ENCODE measurements around the gene TBC1D17. TPM values are rescaled to one million over a fixed set of nuclear protein-coding genes. Genes with fewer than 3 reads are reported as not detected.

Gene TBC1D17
- total RNA-seq, 1 experiment from 2014 or later: 62.3 TPM

DNA sequence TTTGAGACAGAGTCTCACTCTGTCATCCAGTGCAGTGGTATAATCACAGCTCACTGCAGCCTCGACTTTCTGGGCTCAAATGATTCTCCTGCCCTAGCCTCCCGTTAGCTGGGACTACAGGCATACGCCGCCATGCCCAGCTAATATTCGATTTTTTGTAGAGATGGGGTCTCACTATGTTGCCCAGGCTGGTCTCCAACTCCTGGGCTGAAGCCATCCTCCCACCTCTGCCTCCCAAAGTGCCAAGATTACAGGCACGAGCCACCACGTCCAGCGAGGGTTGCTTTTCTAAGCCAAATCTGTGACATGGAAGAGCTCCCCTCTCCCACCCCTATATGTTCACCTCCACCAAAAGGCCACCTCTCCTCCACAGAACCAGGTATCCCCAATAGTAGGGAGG lies 40.6 kb downstream of the TBC1D17 start:
- POLR2A ChIA-PET (ENCODE audit: unreplicated experiment): no interaction called here
- CTCF ChIA-PET: no interaction called here
- Histone ChIP-seq H3F3A (ENCODE audit: insufficient read depth, low read depth) (peaks cover 29% of the 10 kb centered on the region), H3K4me3 (no peak overlapping the region), H3K9me2 (ENCODE audit: insufficient read depth) (no peaks in the 10 kb centered on the region), H3K27me3 (ENCODE audit: insufficient read depth, low read depth) (no peaks in the 10 kb centered on the region), H3K36me3 (ENCODE audit: low read depth) (peaks cover 41% of the 10 kb centered on the region), H3K9me3 (ENCODE audit: insufficient read depth, low read depth) (no peaks in the 10 kb centered on the region), H3K27ac (no peak overlapping the region), H3K4me1 (replicated peaks; ENCODE audit: insufficient read depth) (no peaks in the 10 kb centered on the region), H3K4me2 (no peak overlapping the region), H4K20me1 (ENCODE audit: insufficient read depth) (peaks cover 82% of the 10 kb centered on the region), H2AFZ (no peak overlapping the region), H3K79me2 (ENCODE audit: low read depth) (peaks cover 60% of the 10 kb centered on the region)
- no peak for TF ChIP-seq EZH2 (IDR thresholded peaks at IDR 0.05; ENCODE audit: low read depth)
- TF ChIP-seq, protein P1, sequence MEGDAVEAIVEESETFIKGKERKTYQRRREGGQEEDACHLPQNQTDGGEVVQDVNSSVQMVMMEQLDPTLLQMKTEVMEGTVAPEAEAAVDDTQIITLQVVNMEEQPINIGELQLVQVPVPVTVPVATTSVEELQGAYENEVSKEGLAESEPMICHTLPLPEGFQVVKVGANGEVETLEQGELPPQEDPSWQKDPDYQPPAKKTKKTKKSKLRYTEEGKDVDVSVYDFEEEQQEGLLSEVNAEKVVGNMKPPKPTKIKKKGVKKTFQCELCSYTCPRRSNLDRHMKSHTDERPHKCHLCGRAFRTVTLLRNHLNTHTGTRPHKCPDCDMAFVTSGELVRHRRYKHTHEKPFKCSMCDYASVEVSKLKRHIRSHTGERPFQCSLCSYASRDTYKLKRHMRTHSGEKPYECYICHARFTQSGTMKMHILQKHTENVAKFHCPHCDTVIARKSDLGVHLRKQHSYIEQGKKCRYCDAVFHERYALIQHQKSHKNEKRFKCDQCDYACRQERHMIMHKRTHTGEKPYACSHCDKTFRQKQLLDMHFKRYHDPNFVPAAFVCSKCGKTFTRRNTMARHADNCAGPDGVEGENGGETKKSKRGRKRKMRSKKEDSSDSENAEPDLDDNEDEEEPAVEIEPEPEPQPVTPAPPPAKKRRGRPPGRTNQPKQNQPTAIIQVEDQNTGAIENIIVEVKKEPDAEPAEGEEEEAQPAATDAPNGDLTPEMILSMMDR (conservative IDR thresholded peaks at IDR 0.05): no peak
- intact Hi-C loops (cut with micrococcal nuclease; ENCODE audit: unreplicated experiment): no loop called here
- BruUV-seq (replicated peaks): no TSS peak
- DNase-seq: no peak

DNA sequence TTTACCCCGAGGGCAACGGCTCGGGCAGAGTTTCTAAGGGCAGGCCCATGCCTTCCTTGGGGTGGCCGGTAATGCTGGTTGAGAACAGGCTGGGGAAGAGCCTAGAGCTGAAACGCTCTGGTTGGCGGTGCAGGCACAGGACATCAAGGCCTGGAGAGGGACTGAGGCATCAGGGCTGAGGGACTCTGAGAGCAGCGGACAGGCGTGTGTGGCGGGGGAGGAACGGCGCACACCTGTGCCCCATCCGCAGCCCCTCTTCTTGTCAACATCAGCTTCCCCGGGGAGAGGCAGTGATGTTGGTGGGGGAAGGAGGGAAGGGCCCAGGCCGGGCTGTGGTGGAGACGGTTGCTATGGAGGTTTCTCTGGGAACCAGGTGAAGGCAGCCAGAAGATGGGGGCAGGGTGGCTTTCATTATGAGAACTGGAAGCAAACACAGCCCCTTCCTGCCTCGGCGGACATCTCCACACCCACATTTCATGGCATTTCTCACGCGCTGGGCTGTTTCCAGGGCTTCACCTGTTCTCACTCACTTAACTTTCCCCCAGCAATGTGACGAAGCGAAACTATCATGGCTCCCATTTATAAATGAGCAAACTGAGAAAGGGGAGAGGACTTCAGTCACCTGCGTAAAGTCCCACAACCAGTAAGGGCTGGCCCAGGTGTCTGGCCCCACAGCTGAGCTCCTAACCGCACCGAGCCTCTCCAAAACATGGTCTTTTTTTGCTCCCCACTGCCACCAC lies 43.3 kb downstream of the TBC1D17 start:
- Histone ChIP-seq H3K27ac (no peak overlapping the region), H3K27me3 (ENCODE audit: insufficient read depth, low read depth) (no peaks in the 10 kb centered on the region), H3K4me3 (no peak overlapping the region), H3K9me2 (ENCODE audit: insufficient read depth) (no peaks in the 10 kb centered on the region), H4K20me1 (ENCODE audit: insufficient read depth) (peaks cover 81% of the 10 kb centered on the region), H3K4me1 (replicated peaks; ENCODE audit: insufficient read depth) (no peaks in the 10 kb centered on the region), H3K9me3 (ENCODE audit: insufficient read depth, low read depth) (no peaks in the 10 kb centered on the region), H2AFZ (no peak overlapping the region), H3K4me2 (no peak overlapping the region), H3K79me2 (ENCODE audit: low read depth) (peaks cover 80% of the 10 kb centered on the region), H3F3A (ENCODE audit: insufficient read depth, low read depth) (peaks cover 12% of the 10 kb centered on the region), H3K36me3 (ENCODE audit: low read depth) (peaks cover 33% of the 10 kb centered on the region)
- no peak for TF ChIP-seq EZH2 (IDR thresholded peaks at IDR 0.05; ENCODE audit: low read depth)
- TF ChIP-seq, protein P1 (conservative IDR thresholded peaks at IDR 0.05): no peak
- intact Hi-C loops (cut with micrococcal nuclease; ENCODE audit: unreplicated experiment): no loop called here
- POLR2A ChIA-PET (ENCODE audit: unreplicated experiment): no interaction called here
- CTCF ChIA-PET: no interaction called here
- DNase-seq: no peak
- no TSS peak for BruUV-seq (replicated peaks)

DNA sequence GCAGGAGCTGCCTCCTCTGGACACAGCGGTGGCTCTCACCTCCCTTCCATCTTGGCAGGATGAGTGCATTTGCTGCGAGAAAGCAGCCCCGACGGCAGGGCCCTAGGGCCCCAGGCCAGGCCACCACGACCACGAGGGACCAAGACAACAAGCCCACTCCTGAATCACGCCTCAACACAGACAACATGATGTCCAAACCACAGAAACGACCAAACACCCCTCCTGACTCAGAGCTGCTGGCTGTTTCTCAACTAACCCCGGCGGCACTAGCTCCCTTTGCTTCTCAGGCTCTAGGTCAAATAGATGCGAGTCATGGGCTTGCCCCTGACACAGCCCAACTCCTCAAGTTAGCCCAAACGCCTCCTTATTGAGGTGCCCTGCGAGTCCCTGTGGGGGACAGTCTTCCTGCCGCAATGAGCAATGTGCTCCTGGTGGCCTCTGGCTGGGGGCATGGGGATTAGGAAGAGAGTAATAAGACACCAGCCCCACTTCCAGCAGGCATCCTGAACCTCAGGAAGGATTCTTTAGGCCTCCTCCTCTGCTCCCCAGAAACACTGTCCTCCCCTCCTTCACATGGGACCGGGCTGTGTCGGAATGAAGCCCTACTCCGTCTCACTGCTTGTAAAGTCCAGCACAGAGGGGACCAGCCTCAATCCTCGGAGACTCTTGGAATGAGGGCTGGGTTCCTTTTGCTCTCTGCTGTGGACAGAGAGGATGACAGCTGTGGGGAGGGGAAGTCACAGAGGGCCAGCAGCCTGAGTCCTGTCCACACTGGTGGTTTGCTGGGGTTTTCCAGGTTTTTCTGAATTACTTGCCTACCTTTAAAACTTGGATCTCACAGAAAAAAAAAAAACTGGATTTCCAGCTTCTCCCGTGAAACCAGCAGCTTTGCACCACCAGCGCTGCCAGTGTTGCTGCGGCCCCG lies 44.6 kb downstream of the TBC1D17 start:
- Histone ChIP-seq H3K9me2 (ENCODE audit: insufficient read depth) (no peaks in the 10 kb centered on the region), H3K27ac (no peak overlapping the region), H3K79me2 (ENCODE audit: low read depth) (peaks cover 88% of the 10 kb centered on the region), H3K4me2 (no peak overlapping the region), H3K4me3 (no peak overlapping the region), H2AFZ (no peak overlapping the region), H3K27me3 (ENCODE audit: insufficient read depth, low read depth) (no peaks in the 10 kb centered on the region), H4K20me1 (ENCODE audit: insufficient read depth) (peaks cover 87% of the 10 kb centered on the region), H3K9me3 (ENCODE audit: insufficient read depth, low read depth) (no peaks in the 10 kb centered on the region), H3K4me1 (replicated peaks; ENCODE audit: insufficient read depth) (0 out of 2 replicates have a peak, but pooled peaks cover 2% of the 10 kb centered on the region), H3K36me3 (ENCODE audit: low read depth) (peaks cover 33% of the 10 kb centered on the region), H3F3A (ENCODE audit: insufficient read depth, low read depth) (peaks cover 12% of the 10 kb centered on the region)
- TF ChIP-seq, protein P1 (conservative IDR thresholded peaks at IDR 0.05): no peak
- TF ChIP-seq EZH2 (IDR thresholded peaks at IDR 0.05; ENCODE audit: low read depth): no peak
- no peak for DNase-seq
- no TSS peak for BruUV-seq (replicated peaks)
- ChIA-PET POLR2A (ENCODE audit: unreplicated experiment) (no interaction called here), CTCF (no interaction called here)
- intact Hi-C loops (cut with micrococcal nuclease; ENCODE audit: unreplicated experiment): no loop called here
